DMS53 treated with DMSO at 0.1 percent for 48 hours (cell line): ENCODE results near the gene IZUMO4.
A peak's percentile ranks its signal among the peaks of the same experiment; 100 is the strongest.
"Not testable (repeated sequence)": the region's sequence is repeated elsewhere in the genome, so short reads cannot be mapped to it uniquely, and the experiment has no call there.

Source experiments
- DNase-seq: peaks from one replicate; lab custom pipeline; 2025; ENCODE audit not compliant: unreplicated experiment; lab: John Stamatoyannopoulos, UW

IZUMO4 gene

DNA sequence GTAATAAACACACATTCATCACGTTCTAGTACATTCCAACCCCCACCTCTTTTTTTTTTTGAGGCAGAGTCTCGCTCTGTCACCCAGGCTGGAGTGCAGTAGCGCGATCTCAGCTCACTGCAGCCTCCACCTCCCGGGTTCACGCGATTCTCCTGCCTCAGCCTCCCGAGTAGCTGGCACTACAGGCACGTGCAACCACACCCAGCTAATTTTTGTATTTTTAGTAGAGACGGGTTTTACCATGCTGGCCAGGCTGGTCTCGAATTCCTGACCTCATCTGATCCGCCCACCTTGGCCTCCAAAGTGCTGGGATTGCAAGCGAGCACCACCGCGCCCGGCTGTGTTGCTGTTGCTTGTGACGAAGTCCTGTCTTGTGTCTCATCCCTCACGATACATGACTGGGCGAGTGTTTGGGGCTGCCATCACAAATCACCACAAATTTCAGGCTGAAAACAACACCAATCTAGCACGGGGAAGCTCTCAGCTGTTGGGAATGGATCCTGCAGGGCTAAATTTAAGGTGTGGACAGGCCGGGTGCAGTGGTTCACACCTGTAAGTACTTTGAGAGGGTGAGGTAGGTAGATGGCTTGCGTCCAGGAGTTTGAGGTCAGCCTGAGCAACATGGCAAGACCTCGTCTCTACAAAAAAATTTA, 16.3 kb upstream of the IZUMO4 start:
- DNase-seq, result no peak

DNA sequence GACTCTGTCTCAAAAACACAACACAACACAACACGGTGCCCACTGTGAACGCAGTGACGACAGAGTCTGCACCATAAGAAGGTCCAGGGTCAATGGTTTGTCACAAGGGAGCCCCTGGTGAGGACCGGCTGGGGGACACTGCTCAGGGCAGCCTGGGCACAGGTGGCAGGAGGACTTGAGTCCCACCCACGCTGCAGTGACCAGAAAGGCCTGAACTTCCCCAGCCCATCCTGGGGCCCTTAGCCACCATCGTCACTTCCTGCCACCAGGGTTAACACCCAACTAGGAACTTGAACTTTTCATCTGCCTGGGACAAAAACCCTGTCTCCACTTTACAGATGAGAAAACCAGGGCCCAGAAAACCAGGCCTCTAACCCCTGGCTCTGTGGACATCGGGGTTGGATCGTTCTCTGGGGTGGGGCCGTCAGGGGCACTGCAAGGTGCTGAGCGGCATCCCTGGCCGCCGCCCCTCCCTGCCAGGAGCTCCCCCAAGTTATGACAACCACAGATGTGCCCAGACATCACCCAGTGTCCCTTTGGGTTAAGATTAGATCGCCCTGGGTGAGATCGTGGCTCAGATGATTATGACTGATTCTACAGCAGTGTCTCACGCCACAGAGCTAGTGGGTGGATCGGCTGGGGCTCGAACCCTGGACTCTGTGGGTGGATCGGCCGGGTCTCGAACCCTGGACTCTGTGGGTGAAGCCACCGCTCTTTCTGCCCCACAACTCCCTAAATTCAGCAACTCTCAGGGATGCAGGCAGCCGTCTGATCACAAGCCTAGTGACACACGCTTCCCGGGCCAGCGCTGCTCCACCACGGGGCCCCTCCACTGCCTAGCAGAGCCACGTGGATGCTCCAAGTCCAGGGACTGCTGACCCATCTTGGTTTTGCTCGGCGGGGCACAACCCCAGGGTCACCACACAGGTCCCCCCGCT, 14.6 kb upstream of the IZUMO4 start:
- DNase-seq, result no peak

DNA sequence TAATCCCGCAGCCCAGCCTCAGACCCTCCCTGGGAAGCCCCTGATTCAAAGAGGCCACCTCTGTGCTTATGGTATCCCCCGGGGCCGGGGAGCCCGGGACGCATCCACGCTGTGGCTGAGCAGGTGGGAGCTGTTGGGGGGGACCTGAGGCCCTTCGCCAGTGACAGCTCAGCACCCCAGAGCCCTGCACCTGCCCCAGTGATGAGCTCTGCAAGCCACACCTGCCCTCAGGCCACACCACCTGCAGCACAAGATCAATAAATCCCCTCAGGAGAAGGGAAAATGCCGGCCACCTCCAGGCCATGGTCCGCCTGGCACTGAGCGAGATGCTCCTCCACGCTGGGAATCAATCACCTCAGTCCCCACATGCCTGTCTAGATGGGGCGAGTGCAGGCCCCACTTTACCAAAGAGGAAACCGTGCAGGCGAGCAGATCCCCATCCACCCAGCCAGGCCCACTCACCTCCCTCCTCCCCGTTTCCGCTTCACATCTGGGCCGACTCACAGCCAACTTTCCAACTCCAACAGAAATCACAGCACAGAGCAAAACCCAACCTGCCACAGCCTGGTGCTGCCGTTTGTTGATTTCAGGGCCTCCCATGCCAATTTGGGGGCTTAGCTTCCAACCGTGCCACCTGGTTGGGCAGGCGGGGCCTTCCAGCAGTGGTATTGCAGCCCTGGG, 13.4 kb upstream of the IZUMO4 start:
- DNase-seq, result no peak

- no peak for DNase-seq
These were observed 11.6 kb upstream of the IZUMO4 start for GRCh38 chr19:2084993-2085720.

- DNase-seq, result not testable (repeated sequence)
These were observed 9.8 kb upstream of the IZUMO4 start for GRCh38 chr19:2086695-2087620.

- DNase-seq, result no peak
These were observed 9.1 kb upstream of the IZUMO4 start for GRCh38 chr19:2087621-2088100.

- no peak for DNase-seq
These were observed 7.6 kb upstream of the IZUMO4 start for GRCh38 chr19:2089001-2089711.

DNA sequence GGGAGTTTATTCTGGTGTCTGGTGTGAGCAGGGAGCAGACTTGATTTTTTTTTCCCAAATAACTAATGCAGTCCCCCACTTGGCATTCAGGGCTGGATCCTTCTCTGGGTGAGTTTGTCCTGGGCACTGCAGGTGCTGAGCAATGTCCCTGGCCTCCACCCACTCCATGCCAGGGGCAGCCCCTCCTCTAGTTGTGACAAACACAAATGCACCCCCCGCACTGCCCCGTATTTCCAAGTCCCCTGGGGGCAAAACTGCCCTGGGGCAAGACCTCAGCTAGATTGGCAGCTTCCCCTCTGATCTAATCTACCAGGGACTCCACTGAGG, 7.0 kb upstream of the IZUMO4 start:
- no peak for DNase-seq

GRCh38 chr19:2091926-2092525, 4.7 kb upstream of the IZUMO4 start:
- DNase-seq, result not testable (repeated sequence)

- DNase-seq, result peak; percentile 61
These were observed 658 bp upstream of the IZUMO4 start, which contains the start of gene MOB3A for GRCh38 chr19:2096034-2096479. MOB3A (minus strand) TSS chr19:2096326; CDS start chr19:2078560, 17,766 bp downstream.

GRCh38 chr19:2097203-2097885, 629 bp downstream of the IZUMO4 start:
- peak; percentile 53 for DNase-seq

DNA sequence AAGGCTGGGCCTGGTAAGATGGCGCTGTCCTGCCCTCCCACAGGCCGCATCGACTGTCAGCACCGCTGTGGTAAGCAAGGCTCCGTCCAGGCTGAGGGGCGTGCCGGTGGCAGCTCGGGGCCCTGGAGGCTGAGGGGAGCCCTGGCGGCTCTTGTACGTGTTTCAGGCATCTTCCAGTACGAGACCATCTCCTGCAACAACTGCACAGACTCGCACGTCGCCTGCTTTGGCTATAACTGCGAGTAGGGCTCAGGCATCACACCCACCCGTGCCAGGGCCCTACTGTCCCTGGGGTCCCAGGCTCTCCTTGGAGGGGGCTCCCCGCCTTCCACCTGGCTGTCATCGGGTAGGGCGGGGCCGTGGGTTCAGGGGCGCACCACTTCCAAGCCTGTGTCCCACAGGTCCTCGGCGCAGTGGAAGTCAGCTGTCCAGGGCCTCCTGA, 1.2 kb downstream of the IZUMO4 start:
- DNase-seq, result no peak

- DNase-seq, result no peak
These were observed 2.4 kb downstream of the IZUMO4 start for GRCh38 chr19:2099054-2099501.

DNA sequence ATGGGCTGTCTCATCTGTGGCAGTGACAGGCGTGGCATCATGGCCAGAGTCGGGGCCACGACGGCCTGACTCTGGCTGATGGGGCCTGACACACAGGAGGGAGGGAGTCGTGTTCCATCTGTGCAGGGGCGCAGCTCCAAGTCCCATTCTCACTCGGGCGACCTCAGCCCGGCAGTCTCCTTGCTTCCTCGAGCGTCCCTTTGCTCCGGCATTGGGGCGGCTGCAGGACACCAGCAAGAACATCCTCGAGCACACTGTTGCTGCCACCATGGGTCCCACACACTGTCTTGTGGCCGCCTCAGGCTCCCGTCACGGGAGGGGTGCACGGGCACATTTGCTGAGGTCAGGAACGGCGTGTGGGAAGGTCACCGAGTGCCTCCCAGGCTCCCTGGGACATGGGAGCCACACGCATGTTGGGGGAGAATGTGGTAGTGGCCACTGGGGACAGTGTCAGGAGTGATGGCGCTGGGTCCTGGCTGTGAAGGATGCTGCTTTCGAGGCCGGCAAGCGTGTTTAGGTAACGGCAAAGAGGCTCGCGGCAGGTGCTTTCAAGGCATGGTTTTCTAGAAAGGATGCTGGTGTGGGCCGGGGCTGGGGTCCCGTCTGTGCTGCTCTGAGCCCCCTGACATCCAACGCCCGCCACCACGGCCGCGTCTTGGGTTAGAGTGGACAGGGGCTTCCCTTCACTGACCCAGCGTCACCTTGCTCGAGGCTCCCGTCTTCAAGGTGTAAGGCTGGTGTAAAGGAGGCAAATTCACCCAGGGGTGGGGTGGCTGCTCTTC, 3.4 kb downstream of the IZUMO4 start:
- no peak for DNase-seq

DNA sequence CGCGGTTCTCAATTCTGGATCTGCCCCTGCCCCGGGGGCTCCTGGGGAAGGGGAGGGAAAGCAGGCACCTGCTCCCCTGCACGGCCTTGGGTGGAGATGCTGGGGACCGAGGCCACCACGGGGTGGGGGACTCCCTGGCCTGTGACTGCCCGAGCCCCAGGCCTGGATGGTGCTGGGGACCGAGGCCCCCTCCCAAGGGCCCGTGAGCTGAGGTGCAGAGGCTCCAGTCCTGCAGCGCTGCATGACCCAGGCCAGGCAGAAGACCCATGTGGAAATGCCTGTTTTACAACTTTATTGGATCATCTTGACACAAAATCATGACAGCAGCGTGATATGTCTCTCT, 4.0 kb downstream of the IZUMO4 start:
- no peak for DNase-seq

- no peak for DNase-seq
These were observed 5.0 kb downstream of the IZUMO4 start for GRCh38 chr19:2101417-2102335.
